Kidney (tissue), 14 donors: Measurements from ENCODE around the gene PID1. TPM values are rescaled to one million over a fixed set of nuclear protein-coding genes. Genes with fewer than 3 reads are reported as not detected.

Source experiments
- DNase-seq, 5 donors: peaks; one replicate each; pipeline ENCODE4 v3.0.0-alpha.2; 2013 to 2020
- FAIRE-seq: peaks from 2 replicates; lab custom pipeline; 2012; peaks lifted over from hg19 to GRCh38; lab: Jason Lieb, UNC
- H3K27ac ChIP-seq, 2 donors: one replicate each; pipeline ENCODE4 v1.7.0; 2013; ENCODE audit warnings: low read depth in 2 of 2, low read length in 2 of 2, inconsistent platforms in 1 of 2
- H3K27me3 ChIP-seq: one replicate; pipeline ENCODE4 v1.7.1; 2013; ENCODE audit warnings: low read length, inconsistent platforms; ENCODE audit not compliant: control insufficient read depth, insufficient read depth
- H3K36me3 ChIP-seq, 3 donors: one replicate each; pipeline versions ENCODE4 v1.7.0 to v1.7.1; 2013; ENCODE audit warnings: low read length in 3 of 3, control low read depth in 1 of 3, inconsistent platforms in 1 of 3; ENCODE audit not compliant: insufficient read depth in 3 of 3, control insufficient read depth in 2 of 3
- H3K4me1 ChIP-seq, 3 donors: one replicate each; pipeline versions ENCODE4 v1.7.0 to v1.7.1; 2013; ENCODE audit warnings: low read length in 3 of 3, inconsistent platforms in 1 of 3, low read depth in 1 of 3; ENCODE audit not compliant: control insufficient read depth in 2 of 3, insufficient read depth in 2 of 3
- H3K4me3 ChIP-seq, 3 donors: one replicate each; pipeline versions ENCODE4 v1.7.0 to v1.8.1; 2013; ENCODE audit warnings: low read length in 3 of 3, control low read depth in 1 of 3, inconsistent platforms in 1 of 3
- H3K9ac ChIP-seq, 3 donors: one replicate each; pipeline versions ENCODE4 v1.7.0 to v1.7.1; 2013; ENCODE audit warnings: low read length in 3 of 3, control low read depth in 1 of 3, inconsistent platforms in 1 of 3
- H3K9me3 ChIP-seq, 3 donors: one replicate each; pipeline versions ENCODE4 v1.7.0 to v1.7.1; 2013; ENCODE audit warnings: low read length in 3 of 3, control low read depth in 1 of 3, inconsistent platforms in 1 of 3; ENCODE audit not compliant: control insufficient read depth in 2 of 3, insufficient read depth in 1 of 3
- CTCF ChIP-seq: IDR thresholded peaks from 3 replicates; pipeline ENCODE4 v1.5.1; 2012; ENCODE audit warnings: mild to moderate bottlenecking, moderate library complexity, borderline replicate concordance; ENCODE audit not compliant: insufficient read depth; ENCODE audit errors: extremely low read depth
- intact Hi-C: fragments of 100-400 bp; cut with DNase I; formaldehyde crosslinking; loops from one replicate; pipeline ENCODE4 v1.11.1; 2022
- polyA plus RNA-seq: library from polyadenylated mRNA; stranded (reverse); fragments of 350-450 nt; fragmentation: Illumina TruSeq; extraction: RNeasy Lipid Tissue Mini Kit (QIAGEN cat#74804); gene quantifications from one replicate; pipeline ENCODE4 v1.2.3, GENCODE V29; 2014; ENCODE audit warnings: low read depth, low replicate concordance; ENCODE audit not compliant: insufficient read depth
- total RNA-seq: library from RNA; stranded (reverse); fragmentation: NEBNext Ultra II Directional; extraction: Animal tissue kit (Norgen Biotek cat#: 25700); gene quantifications from one replicate; pipeline ENCODE4 v1.2.1, GENCODE V29; 2021
- donor health status: control.
- donor health status: control.
- donor health status: control.
- donor health status: control.
- donor health status: control.
- donor health status: DM: yes; HTN: yes; CAD: no.
- donor health status: Normal renal cell carcinoma (clear cell type).

Gene PID1
- total and polyA plus RNA-seq, 2 donors from 2014 or later = 2.1 to 9.4 TPM

DNA sequence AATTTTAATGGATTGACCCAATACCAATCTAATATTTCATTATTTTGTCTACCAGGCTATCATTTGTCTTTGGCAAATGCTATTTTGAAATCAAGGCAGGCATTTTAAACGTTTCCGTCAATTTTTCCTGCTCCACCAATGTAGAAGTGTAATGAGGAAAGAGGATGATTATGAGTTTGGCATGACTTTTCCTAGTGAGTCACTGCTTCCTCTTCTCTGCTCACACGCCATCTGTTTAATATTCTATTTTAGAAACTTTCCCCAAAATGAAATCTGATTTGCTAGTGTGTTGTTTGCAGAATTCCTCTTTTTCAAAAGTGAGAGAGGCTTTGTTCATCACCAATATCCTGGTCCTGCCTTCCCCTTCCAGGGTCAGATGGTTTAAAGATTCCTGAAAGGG lies 42.5 kb upstream of the PID1 start:
- Histone ChIP-seq H3K9ac (no peak overlapping the region), H3K4me1 (no peaks in the 10 kb centered on the region), H3K4me3 (no peak overlapping the region), H3K9me3 (no peaks in the 10 kb centered on the region), H3K27me3 (no peaks in the 10 kb centered on the region), H3K36me3 (no peaks in the 10 kb centered on the region), H3K27ac (no peak overlapping the region)
- intact Hi-C loops = no loop called here
- no peak for DNase-seq
- no peak for TF ChIP-seq CTCF
- no peak for FAIRE-seq

- Histone ChIP-seq H3K9ac (no peak overlapping the region), H3K27me3 (no peaks in the 10 kb centered on the region), H3K36me3 (no peaks in the 10 kb centered on the region), H3K4me1 (no peaks in the 10 kb centered on the region), H3K27ac (no peak overlapping the region), H3K4me3 (no peak overlapping the region), H3K9me3 (no peaks in the 10 kb centered on the region)
- no peak for DNase-seq
- intact Hi-C loops = no loop called here
- TF ChIP-seq CTCF = no peak
- no peak for FAIRE-seq
These were observed 30.1 kb upstream of the PID1 start for GRCh38 chr2:229301237-229301636.

- no peaks in the 10 kb centered on the region for H3K36me3 ChIP-seq
- no peak for FAIRE-seq
These were observed 29.7 kb upstream of the PID1 start for GRCh38 chr2:229300790-229301189.

More at GRCh38 chr2:229300790-229301189, 29.7 kb upstream of the PID1 start:
- H3K27me3 ChIP-seq = no peaks in the 10 kb centered on the region
- H3K27ac ChIP-seq = no peak overlapping the region
- no peak for TF ChIP-seq CTCF
- intact Hi-C loops = no loop called here
- H3K9ac ChIP-seq = no peak overlapping the region
- no peaks in the 10 kb centered on the region for H3K4me1 ChIP-seq
- DNase-seq = no peak
- H3K9me3 ChIP-seq = no peaks in the 10 kb centered on the region
- H3K4me3 ChIP-seq = no peak overlapping the region
